ENCODE measurements around the gene HLA-G.
"Not testable (repeated sequence)": the region's sequence is repeated elsewhere in the genome, so short reads cannot be mapped to it uniquely, and the experiment has no call there.

Gene HLA-G

DNA sequence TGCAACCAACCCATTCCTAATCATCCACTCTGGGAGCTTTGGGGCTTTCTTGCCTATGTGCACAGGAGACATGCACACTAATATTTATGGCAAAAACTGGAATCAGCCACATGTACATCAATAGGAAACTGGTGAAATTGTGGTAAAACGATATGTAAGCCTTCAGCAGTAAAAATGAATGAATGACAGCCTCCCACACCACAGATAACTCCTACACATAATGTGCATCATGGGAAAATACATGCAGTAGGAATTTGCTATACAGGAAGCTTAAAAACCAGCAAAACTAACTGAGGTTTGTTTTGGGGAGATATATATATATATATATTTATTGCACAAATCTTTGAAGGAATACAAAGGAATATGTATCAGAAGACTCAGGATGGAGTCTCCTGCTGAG is 47.6 kb downstream of the HLA-G start:
- DNase-seq: no peak

DNA sequence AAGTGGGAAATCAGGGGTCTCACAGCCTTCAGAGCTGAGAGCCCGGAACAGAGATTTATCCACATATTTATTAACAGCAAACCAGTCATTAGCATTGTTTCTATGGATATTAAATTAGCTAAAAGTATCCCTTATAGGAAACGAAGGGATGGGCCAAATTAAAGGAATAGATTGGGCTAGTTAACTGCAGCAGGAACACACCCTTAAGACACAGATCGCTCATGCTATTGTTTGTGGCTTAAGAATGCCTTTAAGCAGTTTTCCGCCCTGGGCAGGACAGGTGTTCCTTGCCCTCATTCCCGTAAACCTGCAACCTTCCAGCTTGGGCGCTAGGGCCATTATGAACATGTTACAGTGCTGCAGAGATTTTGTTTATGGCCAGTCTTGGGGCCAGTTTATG is 48.1 kb downstream of the HLA-G start:
- DNase-seq: not testable (repeated sequence)

All from NCI-H2081 (cell line).